Measurements from ENCODE around the gene FBRSL1.

Gene FBRSL1

GRCh38 chr12:132514838-132515237 is 24.9 kb downstream of the FBRSL1 start:
- Histone ChIP-seq H3K9me3 (peaks cover 7% of the 10 kb centered on the region), H3K4me1 (no peaks in the 10 kb centered on the region), H3K27me3 (ENCODE audit: low read depth) (no peaks in the 10 kb centered on the region), H3K36me3 (replicated peaks) (no peaks in the 10 kb centered on the region), H3K4me3 (no peak overlapping the region)
- in situ Hi-C loops (cut with MboI; ENCODE audit: low sequenced_read_pairs): no loop called here
- DNase-seq (ENCODE audit: low spot score in 2 of 2): no peak

GRCh38 chr12:132516095-132517012 is 26.4 kb downstream of the FBRSL1 start:
- H3K27me3 ChIP-seq (ENCODE audit: low read depth): no peaks in the 10 kb centered on the region
- in situ Hi-C loops (cut with MboI; ENCODE audit: low sequenced_read_pairs): no loop called here

GRCh38 chr12:132517013-132517739 is 27.2 kb downstream of the FBRSL1 start:
- DNase-seq (ENCODE audit: low spot score in 2 of 2): no peak
- in situ Hi-C loops (cut with MboI; ENCODE audit: low sequenced_read_pairs): no loop called here
- Histone ChIP-seq H3K9me3 (peaks cover 7% of the 10 kb centered on the region), H3K27me3 (ENCODE audit: low read depth) (no peaks in the 10 kb centered on the region), H3K4me1 (no peaks in the 10 kb centered on the region), H3K4me3 (no peak overlapping the region), H3K36me3 (replicated peaks) (no peaks in the 10 kb centered on the region)

More at GRCh38 chr12:132516095-132517012, 26.4 kb downstream of the FBRSL1 start:
- Histone ChIP-seq H3K36me3 (replicated peaks) (no peaks in the 10 kb centered on the region), H3K4me1 (no peaks in the 10 kb centered on the region), H3K9me3 (peaks cover 7% of the 10 kb centered on the region), H3K4me3 (no peak overlapping the region)
- no peak for DNase-seq (ENCODE audit: low spot score in 2 of 2)

- Histone ChIP-seq H3K4me3 (no peak overlapping the region), H3K4me1 (no peaks in the 10 kb centered on the region), H3K27me3 (ENCODE audit: low read depth) (no peaks in the 10 kb centered on the region), H3K9me3 (peaks cover 7% of the 10 kb centered on the region), H3K36me3 (replicated peaks) (no peaks in the 10 kb centered on the region)
- no peak for DNase-seq (ENCODE audit: low spot score in 2 of 2)
- in situ Hi-C loops (cut with MboI; ENCODE audit: low sequenced_read_pairs): no loop called here
Measured at GRCh38 chr12:132517740-132518100, 27.8 kb downstream of the FBRSL1 start.

GRCh38 chr12:132518354-132518992 is 28.5 kb downstream of the FBRSL1 start:
- Histone ChIP-seq H3K27me3 (ENCODE audit: low read depth) (no peaks in the 10 kb centered on the region), H3K36me3 (replicated peaks) (no peaks in the 10 kb centered on the region), H3K4me3 (no peak overlapping the region), H3K4me1 (no peaks in the 10 kb centered on the region), H3K9me3 (peaks cover 7% of the 10 kb centered on the region)
- no peak for DNase-seq (ENCODE audit: low spot score in 2 of 2)
- in situ Hi-C loops (cut with MboI; ENCODE audit: low sequenced_read_pairs): no loop called here

GRCh38 chr12:132520421-132521199 is 30.7 kb downstream of the FBRSL1 start:
- no peaks in the 10 kb centered on the region for H3K27me3 ChIP-seq (ENCODE audit: low read depth)
- peaks cover 7% of the 10 kb centered on the region for H3K9me3 ChIP-seq
- no peaks in the 10 kb centered on the region for H3K4me1 ChIP-seq
- H3K4me3 ChIP-seq: no peak overlapping the region
- DNase-seq (ENCODE audit: low spot score in 2 of 2): no peak
- in situ Hi-C loops (cut with MboI; ENCODE audit: low sequenced_read_pairs): loop anchor here (10.0 kb wide), 1 partner anchor 106 kb away; no protein-coding TSS in a partner anchor
- no peaks in the 10 kb centered on the region for H3K36me3 ChIP-seq (replicated peaks)

GRCh38 chr12:132521200-132521580 is 31.2 kb downstream of the FBRSL1 start:
- Histone ChIP-seq H3K4me3 (no peak overlapping the region), H3K36me3 (replicated peaks) (no peaks in the 10 kb centered on the region), H3K9me3 (peaks cover 7% of the 10 kb centered on the region), H3K27me3 (ENCODE audit: low read depth) (no peaks in the 10 kb centered on the region), H3K4me1 (no peaks in the 10 kb centered on the region)
- in situ Hi-C loops (cut with MboI; ENCODE audit: low sequenced_read_pairs): loop anchor here (10.0 kb wide), 1 partner anchor 106 kb away; no protein-coding TSS in a partner anchor
- no peak for DNase-seq (ENCODE audit: low spot score in 2 of 2)

- H3K9me3 ChIP-seq: peaks cover 7% of the 10 kb centered on the region
- no peaks in the 10 kb centered on the region for H3K27me3 ChIP-seq (ENCODE audit: low read depth)
- H3K4me3 ChIP-seq: no peak overlapping the region
- in situ Hi-C loops (cut with MboI; ENCODE audit: low sequenced_read_pairs): loop anchor here (10.0 kb wide), 1 partner anchor 107 kb away; no protein-coding TSS in a partner anchor
- DNase-seq (ENCODE audit: low spot score in 2 of 2): no peak
- H3K4me1 ChIP-seq: no peaks in the 10 kb centered on the region
- no peaks in the 10 kb centered on the region for H3K36me3 ChIP-seq (replicated peaks)
Measured at GRCh38 chr12:132521712-132522292, 31.9 kb downstream of the FBRSL1 start.

GRCh38 chr12:132522592-132523380 is 32.8 kb downstream of the FBRSL1 start:
- no peaks in the 10 kb centered on the region for H3K4me1 ChIP-seq
- DNase-seq (ENCODE audit: low spot score in 2 of 2): no peak
- in situ Hi-C loops (cut with MboI; ENCODE audit: low sequenced_read_pairs): loop anchor here (10.0 kb wide), 1 partner anchor 108 kb away; no protein-coding TSS in a partner anchor
- H3K27me3 ChIP-seq (ENCODE audit: low read depth): no peaks in the 10 kb centered on the region
- H3K36me3 ChIP-seq (replicated peaks): no peaks in the 10 kb centered on the region
- peaks cover 7% of the 10 kb centered on the region for H3K9me3 ChIP-seq
- H3K4me3 ChIP-seq: no peak overlapping the region

- peak; percentile 40 to 84 for DNase-seq (ENCODE audit: low spot score in 2 of 2)
- Histone ChIP-seq H3K27me3 (ENCODE audit: low read depth) (no peaks in the 10 kb centered on the region), H3K9me3 (peaks cover 5% of the 10 kb centered on the region), H3K4me3 (no peak overlapping the region), H3K4me1 (no peaks in the 10 kb centered on the region), H3K36me3 (replicated peaks) (no peaks in the 10 kb centered on the region)
- in situ Hi-C loops (cut with MboI; ENCODE audit: low sequenced_read_pairs): loop anchor here (10.0 kb wide), 1 partner anchor 109 kb away; no protein-coding TSS in a partner anchor
Measured at GRCh38 chr12:132523576-132524331, 33.8 kb downstream of the FBRSL1 start.

GRCh38 chr12:132524405-132524804 is 34.5 kb downstream of the FBRSL1 start:
- H3K4me1 ChIP-seq: no peaks in the 10 kb centered on the region
- DNase-seq (ENCODE audit: low spot score in 2 of 2): no peak
- H3K4me3 ChIP-seq: no peak overlapping the region
- in situ Hi-C loops (cut with MboI; ENCODE audit: low sequenced_read_pairs): loop anchor here (10.0 kb wide), 1 partner anchor 110 kb away; no protein-coding TSS in a partner anchor
- H3K9me3 ChIP-seq: peaks cover under 1% of the 10 kb centered on the region; the same call in 1 of the 2 replicates
- H3K36me3 ChIP-seq (replicated peaks): no peaks in the 10 kb centered on the region
- no peaks in the 10 kb centered on the region for H3K27me3 ChIP-seq (ENCODE audit: low read depth)
